Measurements from ENCODE around the gene ALS2CL. TPM values are rescaled to one million over a fixed set of nuclear protein-coding genes. Genes with fewer than 3 reads are reported as not detected.

Gene ALS2CL
- polyA plus RNA-seq, 4 donors, result 11.8 to 100.0 (median 46.5) TPM

DNA sequence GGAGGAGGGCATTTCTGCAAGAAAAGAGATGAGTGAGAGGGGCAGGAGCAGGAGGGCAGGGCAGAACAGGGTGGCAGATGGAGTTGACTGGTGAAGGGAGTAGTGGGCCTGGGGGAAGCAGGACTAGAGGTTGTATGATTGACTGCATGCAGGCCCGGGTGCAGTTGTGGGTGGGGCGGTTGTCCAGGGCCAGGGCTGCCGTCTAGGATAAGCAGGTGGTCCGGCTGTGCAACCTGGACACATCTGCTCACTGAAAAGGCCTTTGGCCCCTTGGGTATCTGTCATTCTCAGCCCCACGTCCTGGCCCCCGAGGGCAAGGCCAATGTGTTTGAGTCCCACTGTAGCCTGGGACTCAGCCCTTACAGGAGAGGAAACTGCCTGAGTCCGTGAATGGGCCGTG lies 25.4 kb downstream of the ALS2CL start:
- WGBS, 3 donors, result 49 to 58% (median 55%) methylated on average over 8 of the region's 8 CpGs
- Histone ChIP-seq H3K36me3 (ENCODE audit: control insufficient read depth in 3 of 3, insufficient read depth in 2 of 3, low read depth in 1 of 3, low read length in 3 of 3) (peaks cover 0 to 27% (median 0%) of the 10 kb centered on the region in 3 donors), H3K27me3 (ENCODE audit: control insufficient read depth in 3 of 3, insufficient read depth in 3 of 3, low read length in 3 of 3) (no peaks in the 10 kb centered on the region), H3K27ac (ENCODE audit: low read depth in 1 of 3, low read length in 2 of 3) (no peak overlapping the region), H3K4me1 (ENCODE audit: control insufficient read depth in 3 of 3, insufficient read depth in 2 of 3, low read depth in 1 of 3, low read length in 2 of 3) (peaks cover 0 to 25% (median 0%) of the 10 kb centered on the region in 3 donors), H3K9me3 (ENCODE audit: control insufficient read depth in 2 of 2, insufficient read depth in 1 of 2, low read depth in 1 of 2, low read length in 1 of 2) (no peaks in the 10 kb centered on the region), H3K4me3 (ENCODE audit: low read depth in 1 of 3, low read length in 3 of 3) (no peak overlapping the region)
- DNase-seq, result no peak
- FAIRE-seq, result no peak

GRCh38 chr3:46667657-46668056 lies 25.8 kb downstream of the ALS2CL start:
- no peak for FAIRE-seq
- H3K4me3 ChIP-seq (ENCODE audit: low read depth in 1 of 3, low read length in 3 of 3), result no peak overlapping the region
- no peak overlapping the region for H3K27ac ChIP-seq (ENCODE audit: low read depth in 1 of 3, low read length in 2 of 3)
- no peaks in the 10 kb centered on the region for H3K27me3 ChIP-seq (ENCODE audit: control insufficient read depth in 3 of 3, insufficient read depth in 3 of 3, low read length in 3 of 3)
- peaks cover 0 to 25% (median 0%) of the 10 kb centered on the region in 3 donors for H3K36me3 ChIP-seq (ENCODE audit: control insufficient read depth in 3 of 3, insufficient read depth in 2 of 3, low read depth in 1 of 3, low read length in 3 of 3)
- no peak for DNase-seq
- no peaks in the 10 kb centered on the region for H3K9me3 ChIP-seq (ENCODE audit: control insufficient read depth in 2 of 2, insufficient read depth in 1 of 2, low read depth in 1 of 2, low read length in 1 of 2)
- 81 to 92% (median 90%) methylated on average over 9 of the region's 9 CpGs for WGBS, 3 donors
- H3K4me1 ChIP-seq (ENCODE audit: control insufficient read depth in 3 of 3, insufficient read depth in 2 of 3, low read depth in 1 of 3, low read length in 2 of 3), result peaks cover 0 to 21% (median 0%) of the 10 kb centered on the region in 3 donors

GRCh38 chr3:46667061-46667621 lies 26.3 kb downstream of the ALS2CL start:
- Histone ChIP-seq H3K36me3 (ENCODE audit: control insufficient read depth in 3 of 3, insufficient read depth in 2 of 3, low read depth in 1 of 3, low read length in 3 of 3) (peaks cover 0 to 20% (median 0%) of the 10 kb centered on the region in 3 donors), H3K4me3 (ENCODE audit: low read depth in 1 of 3, low read length in 3 of 3) (no peak overlapping the region), H3K9me3 (ENCODE audit: control insufficient read depth in 2 of 2, insufficient read depth in 1 of 2, low read depth in 1 of 2, low read length in 1 of 2) (no peaks in the 10 kb centered on the region), H3K27me3 (ENCODE audit: control insufficient read depth in 3 of 3, insufficient read depth in 3 of 3, low read length in 3 of 3) (no peaks in the 10 kb centered on the region), H3K4me1 (ENCODE audit: control insufficient read depth in 3 of 3, insufficient read depth in 2 of 3, low read depth in 1 of 3, low read length in 2 of 3) (peaks cover 0 to 16% (median 0%) of the 10 kb centered on the region in 3 donors), H3K27ac (ENCODE audit: low read depth in 1 of 3, low read length in 2 of 3) (no peak overlapping the region)
- DNase-seq (no peak), FAIRE-seq (no peak)
- WGBS, 3 donors, result 77 to 83% (median 79%) methylated on average over 8 of the region's 8 CpGs

GRCh38 chr3:46666453-46666845 lies 27.0 kb downstream of the ALS2CL start:
- Histone ChIP-seq H3K4me1 (ENCODE audit: control insufficient read depth in 3 of 3, insufficient read depth in 2 of 3, low read depth in 1 of 3, low read length in 2 of 3) (peaks cover 0 to 13% (median 0%) of the 10 kb centered on the region in 3 donors), H3K4me3 (ENCODE audit: low read depth in 1 of 3, low read length in 3 of 3) (no peak overlapping the region), H3K27me3 (ENCODE audit: control insufficient read depth in 3 of 3, insufficient read depth in 3 of 3, low read length in 3 of 3) (no peaks in the 10 kb centered on the region), H3K27ac (ENCODE audit: low read depth in 1 of 3, low read length in 2 of 3) (no peak overlapping the region), H3K36me3 (ENCODE audit: control insufficient read depth in 3 of 3, insufficient read depth in 2 of 3, low read depth in 1 of 3, low read length in 3 of 3) (peaks cover 0 to 13% (median 0%) of the 10 kb centered on the region in 3 donors), H3K9me3 (ENCODE audit: control insufficient read depth in 2 of 2, insufficient read depth in 1 of 2, low read depth in 1 of 2, low read length in 1 of 2) (no peaks in the 10 kb centered on the region)
- no peak for FAIRE-seq
- peak in 1 of 2 donors; percentile 35 for DNase-seq
- WGBS, 3 donors, result 51 to 71% (median 58%) methylated on average over 7 of the region's 7 CpGs

- no peak overlapping the region for H3K27ac ChIP-seq (ENCODE audit: low read depth in 1 of 3, low read length in 2 of 3)
- DNase-seq (no peak), FAIRE-seq (no peak)
- peaks cover 0 to 13% (median 0%) of the 10 kb centered on the region in 3 donors for H3K4me1 ChIP-seq (ENCODE audit: control insufficient read depth in 3 of 3, insufficient read depth in 2 of 3, low read depth in 1 of 3, low read length in 2 of 3)
- WGBS, 3 donors, result 55 to 80% (median 64%) methylated on average over 9 of the region's 9 CpGs
- H3K9me3 ChIP-seq (ENCODE audit: control insufficient read depth in 2 of 2, insufficient read depth in 1 of 2, low read depth in 1 of 2, low read length in 1 of 2), result no peaks in the 10 kb centered on the region
- H3K27me3 ChIP-seq (ENCODE audit: control insufficient read depth in 3 of 3, insufficient read depth in 3 of 3, low read length in 3 of 3), result no peaks in the 10 kb centered on the region
- H3K4me3 ChIP-seq (ENCODE audit: low read depth in 1 of 3, low read length in 3 of 3), result no peak overlapping the region
- peaks cover 0 to 8% (median 0%) of the 10 kb centered on the region in 3 donors for H3K36me3 ChIP-seq (ENCODE audit: control insufficient read depth in 3 of 3, insufficient read depth in 2 of 3, low read depth in 1 of 3, low read length in 3 of 3)
Observed at GRCh38 chr3:46665763-46666452, 27.6 kb downstream of the ALS2CL start.

DNA sequence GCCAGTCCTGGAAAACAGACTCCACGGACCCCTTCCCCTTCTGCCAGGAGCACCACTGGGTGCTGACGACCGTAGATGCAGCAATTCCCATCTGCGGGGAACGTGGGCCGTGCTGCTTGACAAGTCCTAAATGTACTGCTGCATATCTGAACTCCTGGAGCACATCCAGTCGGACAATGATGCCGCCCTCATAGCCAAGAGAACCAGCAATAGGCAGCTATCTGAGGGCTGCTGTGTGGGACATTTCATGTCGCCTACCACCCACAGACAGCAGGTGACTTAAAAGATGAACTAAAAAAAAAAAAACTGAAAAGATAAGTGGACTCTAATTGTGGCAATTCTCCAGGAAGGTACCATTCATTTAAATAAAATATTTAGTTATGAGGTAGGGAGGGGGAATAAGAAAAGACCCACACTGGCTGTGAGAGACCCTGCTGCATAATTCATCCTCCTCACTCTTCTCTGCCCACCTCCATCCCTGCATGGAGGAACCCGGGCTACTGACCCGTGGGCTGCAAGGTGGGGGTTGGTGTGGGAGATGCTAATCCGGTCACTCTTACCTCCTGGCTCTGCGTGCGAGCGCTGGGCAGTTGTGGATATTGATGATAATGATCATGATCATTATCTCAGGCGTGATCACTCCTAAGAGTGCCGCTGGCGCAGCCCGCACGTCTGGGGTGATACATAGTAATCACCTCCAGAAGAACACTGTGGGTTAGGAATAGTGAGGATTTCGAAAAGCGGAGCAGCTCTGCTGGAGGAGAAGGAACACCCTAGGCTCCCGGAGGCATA lies 28.3 kb downstream of the ALS2CL start:
- FAIRE-seq, result no peak
- H3K36me3 ChIP-seq (ENCODE audit: control insufficient read depth in 3 of 3, insufficient read depth in 2 of 3, low read depth in 1 of 3, low read length in 3 of 3), result peaks cover 0 to under 1% (median 0%) of the 10 kb centered on the region in 3 donors
- no peak overlapping the region for H3K27ac ChIP-seq (ENCODE audit: low read depth in 1 of 3, low read length in 2 of 3)

GRCh38 chr3:46664188-46664970 lies 29.1 kb downstream of the ALS2CL start:
- no peaks in the 10 kb centered on the region for H3K9me3 ChIP-seq (ENCODE audit: control insufficient read depth in 2 of 2, insufficient read depth in 1 of 2, low read depth in 1 of 2, low read length in 1 of 2)
- H3K27me3 ChIP-seq (ENCODE audit: control insufficient read depth in 3 of 3, insufficient read depth in 3 of 3, low read length in 3 of 3), result no peaks in the 10 kb centered on the region
- H3K4me3 ChIP-seq (ENCODE audit: low read depth in 1 of 3, low read length in 3 of 3), result no peak overlapping the region
- 78 to 85% (median 85%) methylated on average over 6 of the region's 6 CpGs for WGBS, 3 donors
- FAIRE-seq, result no peak
- no peak for DNase-seq
- no peaks in the 10 kb centered on the region for H3K36me3 ChIP-seq (ENCODE audit: control insufficient read depth in 3 of 3, insufficient read depth in 2 of 3, low read depth in 1 of 3, low read length in 3 of 3)
- H3K27ac ChIP-seq (ENCODE audit: low read depth in 1 of 3, low read length in 2 of 3), result no peak overlapping the region
- H3K4me1 ChIP-seq (ENCODE audit: control insufficient read depth in 3 of 3, insufficient read depth in 2 of 3, low read depth in 1 of 3, low read length in 2 of 3), result peaks cover 0 to 13% (median 0%) of the 10 kb centered on the region in 3 donors

More for the DNA sequence above, 28.3 kb downstream of the ALS2CL start:
- DNase-seq, result no peak
- 71 to 84% (median 79%) methylated on average over 22 to 23 of the region's 23 CpGs for WGBS, 3 donors
- H3K4me3 ChIP-seq (ENCODE audit: low read depth in 1 of 3, low read length in 3 of 3), result no peak overlapping the region
- no peaks in the 10 kb centered on the region for H3K9me3 ChIP-seq (ENCODE audit: control insufficient read depth in 2 of 2, insufficient read depth in 1 of 2, low read depth in 1 of 2, low read length in 1 of 2)
- H3K4me1 ChIP-seq (ENCODE audit: control insufficient read depth in 3 of 3, insufficient read depth in 2 of 3, low read depth in 1 of 3, low read length in 2 of 3), result peaks cover 0 to 13% (median 0%) of the 10 kb centered on the region in 3 donors
- no peaks in the 10 kb centered on the region for H3K27me3 ChIP-seq (ENCODE audit: control insufficient read depth in 3 of 3, insufficient read depth in 3 of 3, low read length in 3 of 3)

Data from small intestine (tissue), 7 donors.